ENCODE data around the gene PAQR9. TPM values are rescaled to one million over a fixed set of nuclear protein-coding genes. Genes with fewer than 3 reads are reported as not detected.
"Not testable (repeated sequence)": the region's sequence is repeated elsewhere in the genome, so short reads cannot be mapped to it uniquely, and the experiment has no call there.

Gene PAQR9
- polyA plus RNA-seq, 4 donors = not detected

DNA sequence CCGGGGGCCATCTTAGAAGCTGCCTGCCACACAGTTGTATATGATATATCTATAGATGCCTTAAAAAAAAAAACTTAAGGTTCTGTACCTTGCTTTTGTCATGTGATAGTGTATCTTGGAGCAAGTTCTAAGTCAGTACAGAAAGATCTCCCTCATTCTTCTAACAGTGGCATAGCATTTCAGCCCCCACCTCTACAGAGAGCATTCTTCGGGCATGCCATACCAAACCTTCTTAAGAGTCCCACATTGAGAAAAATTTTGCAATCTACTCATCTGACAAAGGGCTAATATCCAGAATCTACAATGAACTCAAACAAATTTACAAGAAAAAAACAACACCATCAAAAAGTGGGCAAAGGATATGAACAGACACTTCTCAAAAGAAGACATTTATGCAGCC is 24.7 kb upstream of the PAQR9 start:
- not testable (repeated sequence) for FAIRE-seq; H3K9me3 ChIP-seq (ENCODE audit: control insufficient read depth in 2 of 2, insufficient read depth in 1 of 2, low read depth in 1 of 2, low read length in 1 of 2); H3K4me3 ChIP-seq (ENCODE audit: low read depth in 1 of 3, low read length in 3 of 3); H3K4me1 ChIP-seq (ENCODE audit: control insufficient read depth in 3 of 3, insufficient read depth in 2 of 3, low read depth in 1 of 3, low read length in 2 of 3); DNase-seq; H3K27ac ChIP-seq (ENCODE audit: low read depth in 1 of 3, low read length in 2 of 3); H3K36me3 ChIP-seq (ENCODE audit: control insufficient read depth in 3 of 3, insufficient read depth in 2 of 3, low read depth in 1 of 3, low read length in 3 of 3); H3K27me3 ChIP-seq (ENCODE audit: control insufficient read depth in 3 of 3, insufficient read depth in 3 of 3, low read length in 3 of 3)
- WGBS, 3 donors = 85 to 90% (median 87%) methylated on average over 2 of the region's 2 CpGs

DNA sequence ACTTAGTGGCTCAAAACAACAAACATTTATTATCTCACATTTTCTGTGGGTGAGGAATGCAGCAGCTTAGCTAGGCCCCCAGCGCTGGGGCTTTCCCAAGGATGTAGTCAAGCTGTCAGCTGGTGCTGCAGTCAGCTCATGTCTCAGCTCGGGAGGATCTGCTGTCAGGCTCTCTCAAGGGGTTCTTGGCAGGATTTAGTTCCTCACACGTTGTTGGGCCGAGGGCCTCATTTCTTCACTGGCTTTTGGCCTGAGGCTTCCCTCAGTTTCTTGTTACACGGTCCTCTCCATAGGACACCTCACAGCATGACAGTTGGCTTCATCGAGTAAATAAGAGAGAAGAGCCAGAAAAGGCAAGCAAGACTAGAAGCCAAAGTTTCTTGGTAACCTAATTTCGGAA is 24.2 kb upstream of the PAQR9 start:
- Histone ChIP-seq H3K4me1 (ENCODE audit: control insufficient read depth in 3 of 3, insufficient read depth in 2 of 3, low read depth in 1 of 3, low read length in 2 of 3) (no peaks in the 10 kb centered on the region), H3K9me3 (ENCODE audit: control insufficient read depth in 2 of 2, insufficient read depth in 1 of 2, low read depth in 1 of 2, low read length in 1 of 2) (no peaks in the 10 kb centered on the region), H3K27me3 (ENCODE audit: control insufficient read depth in 3 of 3, insufficient read depth in 3 of 3, low read length in 3 of 3) (peaks cover 0 to 3% (median 0%) of the 10 kb centered on the region in 3 donors), H3K4me3 (ENCODE audit: low read depth in 1 of 3, low read length in 3 of 3) (no peak overlapping the region), H3K27ac (ENCODE audit: low read depth in 1 of 3, low read length in 2 of 3) (no peak overlapping the region), H3K36me3 (ENCODE audit: control insufficient read depth in 3 of 3, insufficient read depth in 2 of 3, low read depth in 1 of 3, low read length in 3 of 3) (no peaks in the 10 kb centered on the region)
- FAIRE-seq (no peak), DNase-seq (no peak)
- WGBS, 3 donors = 25 to 32% (median 29%) methylated on average over 7 of the region's 7 CpGs

DNA sequence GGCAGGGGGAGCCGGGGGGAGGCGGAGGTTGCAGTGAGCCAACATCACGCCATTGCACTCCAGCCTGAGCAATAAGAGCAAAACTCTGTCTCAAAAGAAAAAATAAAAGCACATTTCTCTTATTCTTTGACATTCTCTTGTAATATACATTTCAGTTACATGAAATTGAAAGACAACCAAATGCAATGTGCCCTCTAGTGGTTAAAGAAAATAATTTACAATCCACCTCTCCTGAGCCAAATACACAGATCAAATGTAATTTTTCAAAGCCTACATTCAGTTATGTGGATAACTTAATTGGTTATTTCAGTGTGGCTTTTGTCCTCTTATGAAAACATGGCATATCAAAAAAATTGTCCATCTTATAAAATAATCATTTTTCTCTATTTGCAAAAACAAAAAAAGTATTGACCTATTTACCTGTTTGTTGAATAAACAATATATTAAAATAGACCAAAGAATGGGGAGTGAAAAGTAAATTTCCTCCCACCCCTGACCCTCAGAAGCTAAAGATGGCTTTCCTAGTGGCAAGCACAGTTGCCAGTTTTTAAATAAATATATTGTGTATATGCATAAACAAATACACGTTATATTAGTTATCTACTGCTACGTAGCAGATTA is 23.7 kb upstream of the PAQR9 start:
- 56 to 60% (median 59%) methylated on average over 5 of the region's 5 CpGs for WGBS, 3 donors
- peak; percentile 10 for FAIRE-seq

DNA sequence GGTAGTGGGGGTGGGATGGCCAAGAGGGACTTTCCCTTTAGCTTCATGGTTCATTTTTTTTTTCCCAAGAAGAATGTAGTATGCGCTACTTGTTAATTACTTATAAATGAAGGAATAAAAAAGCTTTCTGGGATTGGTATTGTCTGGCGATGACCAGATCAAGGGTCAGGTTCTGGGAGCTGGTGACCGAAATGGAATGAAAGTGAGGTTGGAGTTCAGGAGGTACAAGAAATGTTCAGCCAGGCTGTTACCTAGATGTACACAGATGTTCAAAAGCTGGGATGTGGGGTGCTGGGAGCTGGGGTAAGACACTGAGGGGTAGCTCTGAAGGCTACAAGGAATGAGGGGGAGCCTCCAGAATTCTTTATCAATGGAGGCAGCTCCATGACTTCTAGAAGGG is 20.8 kb upstream of the PAQR9 start:
- no peak overlapping the region for H3K4me3 ChIP-seq (ENCODE audit: low read depth in 1 of 3, low read length in 3 of 3)
- H3K36me3 ChIP-seq (ENCODE audit: control insufficient read depth in 3 of 3, insufficient read depth in 2 of 3, low read depth in 1 of 3, low read length in 3 of 3) = no peaks in the 10 kb centered on the region
- H3K9me3 ChIP-seq (ENCODE audit: control insufficient read depth in 2 of 2, insufficient read depth in 1 of 2, low read depth in 1 of 2, low read length in 1 of 2) = no peaks in the 10 kb centered on the region
- FAIRE-seq (no peak), DNase-seq (no peak)
- H3K4me1 ChIP-seq (ENCODE audit: control insufficient read depth in 3 of 3, insufficient read depth in 2 of 3, low read depth in 1 of 3, low read length in 2 of 3) = no peaks in the 10 kb centered on the region
- no peak overlapping the region for H3K27ac ChIP-seq (ENCODE audit: low read depth in 1 of 3, low read length in 2 of 3)
- 84 to 93% (median 86%) methylated on average over 3 of the region's 3 CpGs for WGBS, 3 donors
- H3K27me3 ChIP-seq (ENCODE audit: control insufficient read depth in 3 of 3, insufficient read depth in 3 of 3, low read length in 3 of 3) = peaks cover 0 to 9% (median 4%) of the 10 kb centered on the region in 3 donors

More for the DNA sequence above, 23.7 kb upstream of the PAQR9 start:
- no peak overlapping the region for H3K27ac ChIP-seq (ENCODE audit: low read depth in 1 of 3, low read length in 2 of 3)
- H3K36me3 ChIP-seq (ENCODE audit: control insufficient read depth in 3 of 3, insufficient read depth in 2 of 3, low read depth in 1 of 3, low read length in 3 of 3) = no peaks in the 10 kb centered on the region
- H3K4me1 ChIP-seq (ENCODE audit: control insufficient read depth in 3 of 3, insufficient read depth in 2 of 3, low read depth in 1 of 3, low read length in 2 of 3) = no peaks in the 10 kb centered on the region
- peak; percentile 44 to 50 for DNase-seq
- H3K27me3 ChIP-seq (ENCODE audit: control insufficient read depth in 3 of 3, insufficient read depth in 3 of 3, low read length in 3 of 3) = peaks cover 0 to 4% (median 3%) of the 10 kb centered on the region in 3 donors
- H3K9me3 ChIP-seq (ENCODE audit: control insufficient read depth in 2 of 2, insufficient read depth in 1 of 2, low read depth in 1 of 2, low read length in 1 of 2) = no peaks in the 10 kb centered on the region
- no peak overlapping the region for H3K4me3 ChIP-seq (ENCODE audit: low read depth in 1 of 3, low read length in 3 of 3)

DNA sequence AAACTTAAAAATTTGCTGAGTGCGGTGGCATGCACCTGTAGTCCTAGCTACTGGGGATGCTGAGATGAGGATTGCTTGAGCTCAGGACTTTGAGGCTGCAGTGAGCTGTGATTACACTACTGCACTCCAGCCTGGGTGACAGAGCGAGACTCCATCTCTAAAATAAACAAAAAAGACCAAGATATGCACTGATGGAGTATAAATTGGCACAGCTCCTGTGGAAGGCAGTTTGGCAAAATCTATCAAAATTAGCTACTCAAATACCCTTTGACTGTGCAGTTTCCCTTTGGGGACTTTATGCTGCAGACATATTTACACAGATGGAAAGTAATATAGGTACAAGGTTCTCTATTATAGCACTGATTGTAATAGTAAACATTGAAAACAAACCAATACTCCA is 19.8 kb upstream of the PAQR9 start:
- no peak overlapping the region for H3K4me3 ChIP-seq (ENCODE audit: low read depth in 1 of 3, low read length in 3 of 3)
- no peaks in the 10 kb centered on the region for H3K9me3 ChIP-seq (ENCODE audit: control insufficient read depth in 2 of 2, insufficient read depth in 1 of 2, low read depth in 1 of 2, low read length in 1 of 2)
- no peak for FAIRE-seq
- no peak for DNase-seq
- peaks cover 0 to 9% (median 4%) of the 10 kb centered on the region in 3 donors for H3K27me3 ChIP-seq (ENCODE audit: control insufficient read depth in 3 of 3, insufficient read depth in 3 of 3, low read length in 3 of 3)
- no peaks in the 10 kb centered on the region for H3K36me3 ChIP-seq (ENCODE audit: control insufficient read depth in 3 of 3, insufficient read depth in 2 of 3, low read depth in 1 of 3, low read length in 3 of 3)
- no peaks in the 10 kb centered on the region for H3K4me1 ChIP-seq (ENCODE audit: control insufficient read depth in 3 of 3, insufficient read depth in 2 of 3, low read depth in 1 of 3, low read length in 2 of 3)
- 66 to 78% (median 74%) methylated on average over 2 of the region's 2 CpGs for WGBS, 3 donors
- no peak overlapping the region for H3K27ac ChIP-seq (ENCODE audit: low read depth in 1 of 3, low read length in 2 of 3)

DNA sequence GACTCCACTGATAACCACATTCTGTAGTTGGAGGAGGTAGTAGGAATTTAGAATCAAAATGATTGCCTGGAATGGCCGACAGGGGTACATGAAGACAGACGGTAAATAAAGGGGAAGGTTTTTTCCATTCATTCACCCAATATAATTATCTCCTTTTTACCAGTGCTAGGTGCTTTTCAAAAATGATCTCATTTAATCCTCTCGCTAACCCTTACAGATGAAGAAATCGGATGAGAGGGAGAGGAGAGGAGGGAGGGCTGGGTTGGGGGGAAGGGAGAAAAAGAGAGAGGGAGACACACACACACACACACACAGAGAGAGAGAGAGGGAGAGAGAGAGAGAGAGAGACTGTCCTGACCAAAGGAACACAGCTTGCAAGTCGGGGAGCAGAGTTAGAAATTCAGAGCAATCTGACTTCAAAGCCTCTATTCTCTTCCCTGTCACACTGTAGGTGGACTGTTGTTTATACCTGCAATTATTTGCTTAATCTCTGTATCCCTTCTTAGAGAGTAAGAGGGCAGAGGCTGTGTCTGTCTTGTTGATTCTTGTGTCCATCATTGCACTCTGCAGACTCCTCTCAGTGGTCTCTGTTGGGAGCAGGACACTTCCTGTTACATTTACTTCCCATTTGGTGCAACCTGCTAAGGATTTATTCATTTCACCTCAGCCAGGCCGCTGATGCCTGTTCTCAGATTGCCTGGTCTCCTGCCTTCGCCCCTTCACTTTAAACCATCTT is 18.7 kb upstream of the PAQR9 start:
- no peak overlapping the region for H3K4me3 ChIP-seq (ENCODE audit: low read depth in 1 of 3, low read length in 3 of 3)
- no peaks in the 10 kb centered on the region for H3K9me3 ChIP-seq (ENCODE audit: control insufficient read depth in 2 of 2, insufficient read depth in 1 of 2, low read depth in 1 of 2, low read length in 1 of 2)
- H3K36me3 ChIP-seq (ENCODE audit: control insufficient read depth in 3 of 3, insufficient read depth in 2 of 3, low read depth in 1 of 3, low read length in 3 of 3) = no peaks in the 10 kb centered on the region
- 51 to 66% (median 61%) methylated on average over 7 of the region's 7 CpGs for WGBS, 3 donors
- no peak for FAIRE-seq
- H3K27ac ChIP-seq (ENCODE audit: low read depth in 1 of 3, low read length in 2 of 3) = no peak overlapping the region
- H3K27me3 ChIP-seq (ENCODE audit: control insufficient read depth in 3 of 3, insufficient read depth in 3 of 3, low read length in 3 of 3) = peaks cover 0 to 9% (median 4%) of the 10 kb centered on the region in 3 donors
- no peak for DNase-seq
- H3K4me1 ChIP-seq (ENCODE audit: control insufficient read depth in 3 of 3, insufficient read depth in 2 of 3, low read depth in 1 of 3, low read length in 2 of 3) = no peaks in the 10 kb centered on the region

DNA sequence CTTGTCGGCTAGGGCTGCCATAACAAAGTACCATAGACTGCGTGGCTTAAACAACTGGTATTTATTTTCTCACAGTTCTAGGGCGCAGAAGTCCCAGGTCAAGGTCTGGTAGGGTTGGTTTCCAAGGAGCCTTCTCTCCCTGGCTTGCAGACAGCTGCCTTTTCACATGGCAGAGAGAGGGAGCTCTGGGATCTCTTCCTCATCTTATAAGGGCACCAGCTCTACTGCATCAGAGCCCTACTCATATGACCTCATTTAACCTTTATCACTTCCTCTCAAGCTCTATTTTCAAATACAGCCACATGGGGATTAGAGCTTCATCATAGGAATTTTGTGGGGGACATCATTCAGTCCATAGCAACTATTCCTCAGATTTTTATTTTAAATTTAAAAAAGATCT is 17.6 kb upstream of the PAQR9 start:
- Histone ChIP-seq H3K27ac (ENCODE audit: low read depth in 1 of 3, low read length in 2 of 3) (no peak overlapping the region), H3K9me3 (ENCODE audit: control insufficient read depth in 2 of 2, insufficient read depth in 1 of 2, low read depth in 1 of 2, low read length in 1 of 2) (no peaks in the 10 kb centered on the region), H3K36me3 (ENCODE audit: control insufficient read depth in 3 of 3, insufficient read depth in 2 of 3, low read depth in 1 of 3, low read length in 3 of 3) (no peaks in the 10 kb centered on the region), H3K27me3 (ENCODE audit: control insufficient read depth in 3 of 3, insufficient read depth in 3 of 3, low read length in 3 of 3) (peaks cover 0 to 11% (median 4%) of the 10 kb centered on the region in 3 donors), H3K4me1 (ENCODE audit: control insufficient read depth in 3 of 3, insufficient read depth in 2 of 3, low read depth in 1 of 3, low read length in 2 of 3) (no peaks in the 10 kb centered on the region), H3K4me3 (ENCODE audit: low read depth in 1 of 3, low read length in 3 of 3) (no peak overlapping the region)
- WGBS, 3 donors = 53 to 60% (median 59%) methylated on average over 3 of the region's 3 CpGs
- FAIRE-seq = no peak
- DNase-seq = no peak

DNA sequence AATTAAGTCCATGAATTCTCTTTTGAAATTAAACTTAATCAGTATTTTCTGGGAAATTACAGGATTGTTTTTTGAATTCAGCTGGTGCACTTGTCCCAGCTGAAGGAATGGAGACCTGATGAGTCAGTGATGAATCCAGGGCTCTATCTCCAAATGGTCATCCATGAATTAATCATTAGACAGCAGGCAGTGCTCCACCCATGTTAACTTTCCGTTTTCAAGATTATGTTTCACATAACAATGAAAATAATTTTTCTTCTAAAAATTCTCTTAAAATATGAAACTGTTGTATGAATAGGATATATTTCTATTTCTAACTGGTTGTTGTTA is 13.9 kb upstream of the PAQR9 start:
- H3K27me3 ChIP-seq (ENCODE audit: control insufficient read depth in 3 of 3, insufficient read depth in 3 of 3, low read length in 3 of 3) = peaks cover 0 to 19% (median 2%) of the 10 kb centered on the region in 3 donors
- DNase-seq (no peak), FAIRE-seq (no peak)
- H3K36me3 ChIP-seq (ENCODE audit: control insufficient read depth in 3 of 3, insufficient read depth in 2 of 3, low read depth in 1 of 3, low read length in 3 of 3) = no peaks in the 10 kb centered on the region
- H3K4me1 ChIP-seq (ENCODE audit: control insufficient read depth in 3 of 3, insufficient read depth in 2 of 3, low read depth in 1 of 3, low read length in 2 of 3) = no peaks in the 10 kb centered on the region
- 50 to 66% (median 62%) methylated on average over 1 of the region's 1 CpG for WGBS, 3 donors
- H3K4me3 ChIP-seq (ENCODE audit: low read depth in 1 of 3, low read length in 3 of 3) = no peak overlapping the region
- H3K27ac ChIP-seq (ENCODE audit: low read depth in 1 of 3, low read length in 2 of 3) = no peak overlapping the region
- no peaks in the 10 kb centered on the region for H3K9me3 ChIP-seq (ENCODE audit: control insufficient read depth in 2 of 2, insufficient read depth in 1 of 2, low read depth in 1 of 2, low read length in 1 of 2)
